Prostate gland (tissue), 2 donors: Measurements from ENCODE around the gene CELF1. TPM values are rescaled to one million over a fixed set of nuclear protein-coding genes. Genes with fewer than 3 reads are reported as not detected.

ENCODE experiments used
- DNase-seq: peaks from one replicate; pipeline ENCODE4 v3.0.0-alpha.2; 2019; ENCODE audit warnings: low spot score
- H3K27ac ChIP-seq, 2 donors: fragments of 200-600 bp; sonication (generic); 2 replicates each; pipeline ENCODE4 v1.5.1; 2017 to 2019
- H3K27me3 ChIP-seq: fragments of 200-600 bp; sonication (generic); replicated peaks from 2 replicates; pipeline ENCODE4 v1.5.1; 2019; ENCODE audit not compliant: insufficient read depth
- H3K36me3 ChIP-seq, 2 donors: fragments of 200-600 bp; sonication (generic); 1 replicate in 1 of 2; 2 replicates in 1 of 2; pipeline versions ENCODE4 v1.5.1 to v1.8.1; 2017 to 2019
- H3K4me1 ChIP-seq: fragments of 200-600 bp; sonication (generic); replicated peaks from 2 replicates; pipeline ENCODE4 v1.5.1; 2019
- H3K4me3 ChIP-seq, 2 donors: fragments of 200-600 bp; sonication (generic); 2 replicates each; pipeline ENCODE4 v1.5.1; 2017 to 2019
- H3K9me3 ChIP-seq: fragments of 200-600 bp; sonication (generic); 2 replicates; pipeline ENCODE4 v1.5.1; 2017
- CTCF ChIP-seq, 4 experiments: fragments of 200-600 bp in 2 of 4; fragments of 450-650 bp in 2 of 4; sonication (generic) in 2 of 4; IDR thresholded peaks; 1 replicate in 3 of 4; 2 replicates in 1 of 4; pipeline ENCODE4 v1.5.1; 2016 to 2019; ENCODE audit warnings: antibody characterized with exemption in 4 of 4, mild to moderate bottlenecking in 2 of 4, moderate library complexity in 2 of 4
- POLR2A ChIP-seq: fragments of 450-650 bp; IDR thresholded peaks from one replicate; pipeline ENCODE4 v1.6.1; 2016; ENCODE audit warnings: antibody characterized with exemption, mild to moderate bottlenecking
- POLR2AphosphoS5 ChIP-seq: sonication (generic); formaldehyde crosslinking; IDR thresholded peaks from one replicate; pipeline ENCODE4 v1.6.1; 2017; ENCODE audit warnings: antibody characterized with exemption
- WGBS: methylation state at CpG from one replicate; pipeline ENCODE4 v1.1.5; 2018; 5-methylcytosine and 5-hydroxymethylcytosine counted together
- intact Hi-C: fragments of 100-400 bp; cut with DNase I; formaldehyde crosslinking; loops from one replicate; pipeline ENCODE4 v1.14.2; 2022
- total RNA-seq, 2 donors: library from RNA; depleted of rRNA; stranded (reverse); fragments of >200 nt; gene quantifications; one replicate each; pipeline ENCODE4 v1.1.0, GENCODE V29; 2016

CELF1 gene
- total RNA-seq, 2 donors from 2014 or later: 68.9 to 134 TPM

GRCh38 chr11:47496808-47497207, 56.1 kb downstream of the CELF1 start:
- H3K27ac ChIP-seq: no peak overlapping the region
- H3K4me3 ChIP-seq: no peak overlapping the region
- no peak for DNase-seq
- intact Hi-C loops: no loop called here
- no peaks in the 10 kb centered on the region for H3K27me3 ChIP-seq
- TF ChIP-seq POLR2AphosphoS5 (no peak), CTCF (IDR thresholded peaks at IDR 0.05) (no peak), POLR2A (no peak)
- no peaks in the 10 kb centered on the region for H3K4me1 ChIP-seq
- H3K36me3 ChIP-seq: no peaks in the 10 kb centered on the region
- no peaks in the 10 kb centered on the region for H3K9me3 ChIP-seq

GRCh38 chr11:47495856-47496217, 57.1 kb downstream of the CELF1 start:
- H3K4me1 ChIP-seq: no peaks in the 10 kb centered on the region
- H3K36me3 ChIP-seq: no peaks in the 10 kb centered on the region
- H3K27ac ChIP-seq: no peak overlapping the region
- H3K9me3 ChIP-seq: no peaks in the 10 kb centered on the region
- no peak for DNase-seq
- intact Hi-C loops: no loop called here
- no peaks in the 10 kb centered on the region for H3K27me3 ChIP-seq
- no peak overlapping the region for H3K4me3 ChIP-seq
- no peak for TF ChIP-seq POLR2A
- TF ChIP-seq POLR2AphosphoS5: no peak
- TF ChIP-seq CTCF (IDR thresholded peaks at IDR 0.05): no peak
- 76% methylated on average over 1 of the region's 1 CpG for WGBS

GRCh38 chr11:47495011-47495855, 57.7 kb downstream of the CELF1 start:
- no peaks in the 10 kb centered on the region for H3K36me3 ChIP-seq
- no peak overlapping the region for H3K4me3 ChIP-seq
- no peak overlapping the region for H3K27ac ChIP-seq
- H3K9me3 ChIP-seq: no peaks in the 10 kb centered on the region
- H3K27me3 ChIP-seq: no peaks in the 10 kb centered on the region
- DNase-seq: no peak
- 66% methylated on average over 4 of the region's 4 CpGs for WGBS
- intact Hi-C loops: no loop called here
- no peak for TF ChIP-seq POLR2AphosphoS5
- no peak for TF ChIP-seq CTCF (IDR thresholded peaks at IDR 0.05)
- no peak for TF ChIP-seq POLR2A
- H3K4me1 ChIP-seq: no peaks in the 10 kb centered on the region

- 81% methylated on average over 2 of the region's 2 CpGs for WGBS
- DNase-seq: no peak
- Histone ChIP-seq H3K4me1 (no peaks in the 10 kb centered on the region), H3K27me3 (no peaks in the 10 kb centered on the region), H3K27ac (no peak overlapping the region), H3K36me3 (peaks cover 0 to 10% of the 10 kb centered on the region in 2 donors), H3K4me3 (no peak overlapping the region), H3K9me3 (no peaks in the 10 kb centered on the region)
- intact Hi-C loops: no loop called here
- no peak for TF ChIP-seq POLR2A
These were observed 63.6 kb downstream of the CELF1 start for GRCh38 chr11:47489395-47489755.

- H3K27me3 ChIP-seq: no peaks in the 10 kb centered on the region
- no peaks in the 10 kb centered on the region for H3K9me3 ChIP-seq
- intact Hi-C loops: no loop called here
- no peaks in the 10 kb centered on the region for H3K4me1 ChIP-seq
- H3K27ac ChIP-seq: no peak overlapping the region
- H3K36me3 ChIP-seq: peaks cover 0 to 11% of the 10 kb centered on the region in 2 donors
- WGBS: 56% methylated on average over 6 of the region's 6 CpGs
- TF ChIP-seq CTCF (IDR thresholded peaks at IDR 0.05) (no peak), POLR2AphosphoS5 (no peak), POLR2A (no peak)
- no peak for DNase-seq
- H3K4me3 ChIP-seq: no peak overlapping the region
These were observed 64.1 kb downstream of the CELF1 start for GRCh38 chr11:47488674-47489394.
